NB4 (cell line): ENCODE measurements around the gene HPCAL1.
"Not testable (repeated sequence)": the region's sequence is repeated elsewhere in the genome, so short reads cannot be mapped to it uniquely, and the experiment has no call there.

Experiments
- CTCF ChIP-seq: IDR thresholded peaks from one replicate; pipeline ENCODE4 v1.5.1; 2012; ENCODE audit warnings: low read depth, low read length
- MAX ChIP-seq: IDR thresholded peaks from 2 replicates; pipeline ENCODE4 v1.6.1; 2011; ENCODE audit warnings: low read depth, low read length
- MYC ChIP-seq: IDR thresholded peaks from 2 replicates; pipeline ENCODE4 v1.6.1; 2011; ENCODE audit warnings: low read depth, low read length
- POLR2A ChIP-seq: IDR thresholded peaks from 2 replicates; pipeline ENCODE4 v1.6.1; 2011; ENCODE audit warnings: mild to moderate bottlenecking; ENCODE audit not compliant: insufficient read length; ENCODE audit errors: extremely low read depth

GRCh38 chr2:10442469-10443126 lies 139.9 kb downstream of the HPCAL1 start:
- TF ChIP-seq POLR2A, CTCF, MAX, MYC: not testable (repeated sequence)
